HG03025 (cell line): ENCODE data around the gene MYH7.
"Not testable (repeated sequence)": the region's sequence is repeated elsewhere in the genome, so short reads cannot be mapped to it uniquely, and the experiment has no call there.

Experiments
- ATAC-seq: cut with Tn5 transposase; IDR thresholded peaks from one replicate; pipeline ENCODE4 v1.9.1; 2021; ENCODE audit warnings: mild to moderate bottlenecking, moderate library complexity; ENCODE audit not compliant: unreplicated experiment, low FRiP score

The MYH7 gene

DNA sequence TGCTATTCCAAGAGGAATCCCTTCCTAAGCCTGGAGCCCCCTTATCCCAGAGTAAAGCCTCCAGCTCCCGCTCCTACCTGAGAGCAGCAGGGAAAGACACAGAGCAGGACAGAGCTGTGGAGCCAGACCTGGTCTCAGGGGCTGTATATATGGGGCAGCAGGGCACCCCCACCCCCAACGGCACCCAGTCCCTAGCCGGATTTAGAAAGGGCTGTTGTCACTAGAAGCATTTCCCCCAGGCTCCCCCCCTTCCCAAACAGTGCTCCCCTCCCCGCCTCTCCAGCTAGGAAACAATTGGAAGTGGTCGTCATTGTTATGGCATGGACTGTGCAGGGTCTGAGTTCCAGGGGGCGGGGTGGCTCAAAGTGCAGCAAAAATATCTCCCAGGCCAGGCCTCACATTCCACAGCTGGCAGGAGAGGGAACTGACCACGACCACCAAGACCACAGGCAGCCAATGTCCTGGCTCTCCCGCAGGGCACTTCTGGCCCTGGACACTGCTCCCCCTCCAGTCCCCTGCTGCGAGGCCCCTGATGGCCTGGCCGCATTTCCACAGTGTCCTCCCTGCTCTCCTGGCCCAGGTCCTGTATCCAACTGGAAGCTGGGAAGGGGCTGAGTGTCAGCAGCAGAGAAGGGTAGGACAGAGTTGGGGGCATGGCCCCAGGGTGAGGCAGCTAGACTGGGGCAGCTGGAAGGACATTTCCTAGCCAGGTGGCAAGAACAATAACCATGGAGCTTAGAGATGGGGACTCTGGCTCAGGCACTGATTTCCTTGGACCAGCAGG is at the start of gene MYH7:
MYH7 (minus strand) TSS at position 118 of the 784 bp plus-strand sequence. CDS start 1,928 bp downstream, outside the sequence.
- ATAC-seq = no peak

DNA sequence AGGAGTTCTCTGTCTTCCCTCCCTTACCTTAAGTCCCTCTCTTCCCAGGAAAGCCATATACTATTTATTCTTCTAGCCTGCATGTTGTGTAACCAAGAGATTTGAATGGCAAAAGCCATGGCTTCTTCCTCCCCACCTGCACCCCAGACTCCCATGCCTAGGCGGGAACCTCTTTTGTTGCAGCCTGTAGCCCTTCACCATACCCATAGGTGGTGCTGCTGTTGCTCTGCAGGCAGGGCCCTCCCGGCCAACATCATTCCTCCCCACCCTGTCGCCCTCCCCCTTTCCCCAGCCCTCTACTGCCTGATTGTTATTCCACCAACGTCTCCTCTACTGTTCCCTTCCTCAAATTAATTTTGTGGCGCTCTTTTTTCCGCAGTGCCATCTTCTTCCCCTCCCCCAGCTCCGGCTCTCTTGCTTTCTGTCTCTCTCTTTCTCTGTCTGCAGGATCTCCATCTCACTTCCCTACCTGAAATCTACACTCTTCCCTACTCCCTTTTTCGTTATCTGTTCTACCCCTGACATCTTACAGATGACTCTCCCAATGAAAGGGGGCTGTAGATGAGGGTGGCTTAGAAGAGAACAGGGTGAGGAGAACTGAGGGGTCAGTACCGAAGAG is 47.9 kb upstream of the MYH7 start:
- no peak for ATAC-seq

DNA sequence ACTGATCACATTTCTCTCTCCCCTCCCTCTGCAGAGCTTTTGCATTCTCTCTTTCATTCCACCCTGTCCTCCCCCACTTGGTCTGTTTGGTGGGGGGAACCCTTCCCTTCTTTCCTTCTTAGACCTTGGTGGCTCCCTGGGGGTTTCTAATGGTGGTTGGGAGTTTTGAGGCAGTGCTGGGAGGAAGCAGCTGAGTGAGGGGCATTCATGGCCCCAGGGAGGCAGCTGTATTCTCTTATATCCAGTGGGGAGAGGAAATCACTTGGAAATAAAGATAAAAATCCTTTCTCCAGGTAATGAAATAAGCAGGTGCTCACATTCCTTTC is 47.3 kb upstream of the MYH7 start:
- ATAC-seq = no peak

DNA sequence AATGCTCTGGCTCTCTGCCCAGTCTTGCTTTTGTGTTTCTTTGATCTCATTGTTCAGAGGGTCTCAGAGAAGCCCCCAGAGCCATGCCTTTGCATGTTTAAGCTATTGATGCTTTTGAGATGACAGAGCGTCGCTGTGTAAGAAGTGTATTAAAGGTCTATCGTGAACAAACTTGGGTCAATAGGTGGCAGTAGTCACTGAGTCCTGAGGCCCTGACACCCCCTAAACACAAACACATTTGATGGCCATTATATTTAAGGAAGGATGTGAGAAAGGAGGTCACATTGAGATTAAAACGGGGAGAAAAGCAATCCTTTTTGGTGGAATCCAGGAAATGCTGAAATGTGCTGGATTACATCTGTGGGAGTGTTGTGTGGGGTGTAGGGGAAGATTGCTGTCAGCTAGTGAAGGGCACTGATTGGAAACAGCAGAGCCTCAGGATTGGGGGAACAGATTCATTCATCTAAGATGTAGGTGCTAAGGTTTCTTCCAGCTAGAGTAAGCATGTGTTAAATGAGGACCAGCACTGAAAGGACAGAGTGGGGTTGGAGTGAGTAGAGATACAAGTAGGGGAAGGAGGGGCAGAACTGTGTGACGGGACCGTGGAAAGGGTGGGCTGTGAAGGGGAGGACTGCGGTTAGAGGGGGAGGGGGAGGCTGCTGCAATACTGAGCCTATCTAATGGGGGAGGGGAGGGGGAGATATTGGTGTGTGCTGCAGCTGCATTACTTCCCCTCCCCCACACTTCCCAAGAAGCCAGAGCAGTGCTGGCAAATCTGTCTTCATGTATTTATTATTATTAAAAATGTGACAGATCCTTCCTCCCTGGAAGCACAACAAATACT is 46.7 kb upstream of the MYH7 start:
- ATAC-seq = no peak

DNA sequence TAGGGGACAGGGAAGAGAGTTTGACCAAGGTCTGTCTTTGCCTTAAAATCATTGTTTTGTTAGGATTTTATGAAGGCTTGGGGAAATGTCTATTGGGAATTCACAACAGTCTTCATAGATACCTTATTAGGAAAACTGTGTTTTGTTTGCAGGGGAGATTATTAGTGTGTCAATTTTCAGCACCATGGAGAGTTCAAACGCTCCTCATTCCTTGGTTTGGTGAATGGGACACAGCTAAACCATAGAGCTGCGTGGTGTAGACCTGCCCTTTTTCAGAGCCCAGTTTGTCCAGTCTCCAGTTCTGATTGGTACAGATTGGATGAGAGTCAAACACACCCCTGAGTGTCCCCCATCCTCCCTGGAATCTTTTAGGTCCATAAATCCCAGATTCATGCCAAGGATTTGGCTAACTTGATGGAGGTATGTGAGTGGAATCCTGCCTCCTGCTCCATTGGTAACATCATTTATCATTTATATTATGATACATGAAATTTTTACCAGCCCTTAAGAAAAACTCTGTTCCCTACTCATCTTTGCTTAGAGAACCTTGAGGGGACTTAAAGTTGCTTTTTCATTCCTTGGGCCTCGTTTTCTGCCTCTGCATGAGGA is 46.0 kb upstream of the MYH7 start:
- no peak for ATAC-seq

DNA sequence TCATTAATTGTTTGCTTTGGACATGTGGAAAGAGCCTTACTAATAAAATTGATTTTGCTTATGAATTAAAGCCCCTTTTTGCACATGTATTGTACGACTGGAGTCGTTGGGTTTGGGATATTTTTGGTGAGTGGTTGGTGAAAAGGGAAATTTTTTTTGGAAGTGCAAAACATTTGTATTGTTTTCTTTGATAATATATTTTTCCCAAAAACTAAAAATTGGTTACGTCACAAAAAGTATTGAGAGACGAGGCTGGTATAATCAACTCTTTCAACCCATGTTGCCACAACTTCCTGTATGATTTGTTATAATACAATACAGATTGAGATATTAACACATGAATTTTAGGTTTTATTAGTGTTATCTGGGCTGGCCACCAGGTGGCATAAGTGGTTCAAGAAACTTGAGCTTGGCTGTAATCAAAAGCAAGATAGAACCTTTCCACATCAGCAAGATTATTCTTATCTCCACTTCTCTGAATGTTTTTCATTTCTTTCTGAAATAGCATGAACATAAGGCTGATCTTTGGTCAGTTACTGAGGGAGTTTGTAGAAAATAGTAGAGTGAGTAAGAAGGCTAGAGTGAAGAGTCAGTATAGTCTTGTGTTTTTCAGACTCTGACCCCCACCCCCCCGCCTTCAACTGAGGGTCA is 42.8 kb upstream of the MYH7 start:
- ATAC-seq = no peak

DNA sequence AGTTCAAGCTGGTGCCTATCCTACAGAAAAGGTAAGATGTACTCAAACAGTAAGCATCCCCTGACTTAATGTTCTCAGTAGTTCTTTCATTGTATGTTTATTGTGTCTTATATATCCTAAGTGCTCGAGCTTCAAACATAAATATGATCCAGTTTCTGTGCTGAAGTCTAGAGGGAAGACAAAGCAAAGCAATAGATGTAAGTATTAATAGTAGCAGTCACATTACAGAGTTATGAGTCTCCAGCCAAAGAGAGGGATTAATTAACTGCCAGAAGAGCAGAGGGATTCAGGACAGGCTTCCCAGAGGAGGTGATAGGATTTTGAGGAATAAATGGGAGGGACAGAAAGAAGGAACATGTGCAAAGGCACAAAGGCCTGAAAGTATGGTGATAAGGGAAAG is 35.5 kb upstream of the MYH7 start:
- ATAC-seq = no peak

DNA sequence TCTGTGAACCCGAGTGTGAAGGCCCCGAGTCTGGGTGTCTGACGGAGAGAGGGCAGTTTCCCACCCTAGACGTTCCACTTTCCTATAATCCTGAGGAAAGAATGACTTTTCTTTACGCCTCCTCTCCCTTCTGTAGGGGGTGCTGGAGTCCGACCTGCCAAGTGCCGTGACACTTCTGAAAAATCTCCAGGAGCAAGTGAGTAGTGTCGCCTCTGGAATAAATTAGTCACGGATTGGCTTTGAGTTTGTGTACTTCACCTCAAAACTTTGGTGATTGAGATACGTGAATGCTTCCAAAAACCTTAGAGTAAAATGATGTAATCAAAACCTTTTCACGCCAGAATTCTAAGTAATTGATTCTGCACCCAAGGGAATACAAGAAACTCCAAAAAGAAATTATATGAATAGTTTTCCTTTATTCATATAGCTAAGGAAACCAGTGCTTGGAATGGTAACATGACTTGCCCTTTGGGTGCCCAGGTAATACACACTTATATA is 34.5 kb upstream of the MYH7 start:
- ATAC-seq = peak; percentile 9

DNA sequence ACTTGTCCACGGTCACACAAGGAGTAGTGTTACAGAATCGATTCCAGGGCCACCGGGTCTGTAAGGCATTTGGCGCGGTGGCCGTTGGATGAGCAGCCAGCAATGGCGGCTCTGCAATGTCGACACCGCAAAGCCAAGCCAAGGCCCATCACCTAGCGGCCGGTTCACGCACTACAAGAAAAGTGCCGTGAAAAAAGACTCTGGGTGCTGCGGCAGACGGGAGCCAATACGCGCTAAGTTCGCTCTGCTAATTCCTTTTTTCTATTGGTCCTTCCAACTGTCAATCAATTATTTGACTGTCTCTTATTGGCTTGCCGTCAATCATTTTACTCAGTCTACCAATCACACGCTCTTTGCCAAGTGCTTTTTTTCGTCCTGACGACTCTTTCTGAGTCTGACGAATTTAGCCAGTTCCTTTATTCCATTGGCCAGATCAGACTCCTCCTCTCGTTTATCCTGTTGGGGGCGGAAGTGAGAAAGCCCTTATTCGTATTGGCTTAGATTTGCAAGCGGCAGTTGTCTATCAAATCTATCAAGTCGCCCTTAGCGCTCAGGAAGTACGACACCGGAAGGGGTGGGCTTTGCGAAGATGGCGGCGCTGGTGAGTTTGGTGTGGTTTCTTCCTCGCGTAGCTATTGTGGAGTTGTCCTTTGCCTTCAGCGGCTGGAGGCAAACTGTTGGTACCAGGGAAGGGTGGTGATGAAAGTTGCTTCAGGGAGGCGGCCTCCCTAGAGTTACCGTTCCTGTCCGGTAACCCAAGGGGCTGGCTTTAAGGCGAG is 33.9 kb upstream of the MYH7 start, which contains the start of gene NGDN:
NGDN (plus strand) TSS at position 577 of the 779 bp plus-strand sequence; CDS start at position 590, 13 bp downstream.
- ATAC-seq = peak; percentile 89

DNA sequence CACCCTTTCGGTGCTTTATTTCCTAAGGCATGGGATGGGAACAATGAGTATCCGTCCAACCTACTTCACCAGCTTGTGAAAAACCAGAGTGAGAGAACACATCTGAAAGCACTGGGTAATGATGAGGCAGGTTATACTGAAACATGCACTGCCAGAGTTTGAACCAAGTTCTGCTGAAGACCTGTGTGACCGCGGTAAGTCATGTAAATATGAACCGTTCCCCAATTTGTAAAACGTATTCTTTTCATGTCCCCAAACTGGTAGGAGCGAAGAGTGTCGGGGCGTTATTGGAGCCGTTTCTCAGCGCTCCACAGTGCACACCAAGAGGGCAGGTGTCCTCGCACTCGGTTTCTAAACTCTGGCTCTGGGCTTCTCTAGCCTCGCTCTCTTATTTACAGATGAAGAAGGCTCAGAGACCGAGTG is 33.3 kb upstream of the MYH7 start:
- ATAC-seq = no peak

DNA sequence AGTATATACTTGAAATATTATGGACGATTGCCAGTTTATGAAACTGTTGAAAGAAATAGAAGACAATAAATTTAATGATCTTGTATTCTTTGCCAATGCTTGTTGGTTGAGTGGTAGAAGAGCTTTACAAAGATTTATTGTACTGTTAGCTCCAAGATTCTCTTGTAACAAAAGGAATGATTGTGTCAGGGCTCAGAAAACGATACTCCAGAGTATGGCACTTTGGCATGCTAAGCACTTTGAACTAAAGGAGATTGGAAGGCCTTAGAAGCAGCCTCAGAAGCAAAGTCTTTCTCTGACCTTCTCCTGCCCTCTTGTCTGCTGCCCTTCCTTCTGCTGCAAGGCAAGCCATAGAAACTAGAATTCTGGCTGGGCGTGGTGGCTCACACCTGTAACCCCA is 29.8 kb upstream of the MYH7 start:
- no peak for ATAC-seq

DNA sequence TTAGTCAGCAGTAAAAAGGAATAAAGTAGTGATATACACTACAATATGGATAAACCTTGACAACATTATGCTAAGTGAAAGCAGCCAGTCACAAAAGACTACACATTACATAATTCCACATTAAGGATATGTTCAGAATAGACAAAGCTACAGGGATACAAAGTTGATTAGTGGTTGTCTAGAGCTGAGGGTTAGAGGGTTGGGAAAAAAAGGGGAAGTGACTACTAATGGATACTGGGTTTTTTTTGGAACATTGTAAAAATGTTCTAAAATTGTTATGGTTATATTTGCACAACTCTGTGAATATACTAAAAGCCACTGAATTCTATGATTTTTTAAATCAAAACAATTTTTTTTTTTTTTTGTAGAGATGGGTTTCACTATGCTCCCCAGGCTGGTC is 29.2 kb upstream of the MYH7 start:
- no peak for ATAC-seq

DNA sequence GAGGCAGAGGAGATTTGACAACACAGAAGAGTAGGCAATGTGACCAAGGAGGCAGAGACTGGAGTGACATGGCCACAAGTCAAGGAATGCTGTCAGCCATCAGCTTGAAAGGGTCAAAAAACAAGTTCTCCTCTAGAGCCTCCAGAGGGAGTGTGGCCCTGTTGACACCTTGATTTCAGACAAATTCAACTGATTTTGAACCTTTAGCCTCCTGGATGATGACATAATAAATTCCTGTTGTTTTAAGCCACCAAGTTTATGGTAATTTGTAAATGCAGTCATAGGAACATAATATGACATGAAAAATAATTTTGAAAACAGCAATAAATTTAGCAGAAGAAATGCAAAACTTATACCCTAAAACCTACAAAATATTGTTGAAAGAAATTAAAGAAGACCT is 25.5 kb upstream of the MYH7 start:
- no peak for ATAC-seq

DNA sequence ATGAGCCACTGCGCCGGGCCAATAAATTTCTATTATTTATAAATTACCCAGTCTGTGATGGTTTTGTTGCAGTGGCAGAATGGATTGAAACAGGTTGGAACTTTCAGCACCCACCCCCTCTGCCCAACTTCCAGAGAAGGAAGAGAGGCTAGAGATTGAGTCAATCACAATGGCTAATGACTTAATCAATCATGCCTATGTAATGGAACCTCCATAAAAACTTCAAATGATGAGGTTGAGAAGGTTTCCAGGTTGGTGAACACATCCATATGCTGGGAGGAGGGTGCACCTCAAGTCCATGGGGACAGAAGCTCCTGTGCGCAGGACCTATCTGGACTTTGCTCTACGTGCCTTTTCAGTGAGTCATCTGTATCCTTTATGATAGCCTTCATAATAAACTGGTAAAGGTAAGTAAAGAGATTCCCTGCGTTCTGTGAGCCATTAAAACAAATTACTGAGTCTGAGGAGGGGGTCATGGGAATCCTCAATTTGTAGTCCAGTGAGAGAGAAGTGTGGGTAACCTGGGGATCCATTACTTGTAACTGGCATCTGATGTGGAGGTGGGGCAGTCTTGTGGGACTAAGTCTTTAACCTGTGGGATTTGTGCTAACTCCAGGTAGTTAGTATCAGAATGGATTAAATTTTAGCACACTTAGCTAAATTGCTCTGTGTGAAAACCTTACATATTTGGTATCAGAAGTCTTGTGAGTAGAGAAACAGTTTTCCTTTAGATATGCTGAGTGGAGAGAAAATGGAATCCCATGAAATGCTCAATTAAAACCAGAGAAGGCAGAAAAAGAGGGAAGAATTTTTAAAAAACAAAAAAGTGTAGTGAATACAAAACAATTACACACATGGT is 22.4 kb upstream of the MYH7 start:
- no peak for ATAC-seq

DNA sequence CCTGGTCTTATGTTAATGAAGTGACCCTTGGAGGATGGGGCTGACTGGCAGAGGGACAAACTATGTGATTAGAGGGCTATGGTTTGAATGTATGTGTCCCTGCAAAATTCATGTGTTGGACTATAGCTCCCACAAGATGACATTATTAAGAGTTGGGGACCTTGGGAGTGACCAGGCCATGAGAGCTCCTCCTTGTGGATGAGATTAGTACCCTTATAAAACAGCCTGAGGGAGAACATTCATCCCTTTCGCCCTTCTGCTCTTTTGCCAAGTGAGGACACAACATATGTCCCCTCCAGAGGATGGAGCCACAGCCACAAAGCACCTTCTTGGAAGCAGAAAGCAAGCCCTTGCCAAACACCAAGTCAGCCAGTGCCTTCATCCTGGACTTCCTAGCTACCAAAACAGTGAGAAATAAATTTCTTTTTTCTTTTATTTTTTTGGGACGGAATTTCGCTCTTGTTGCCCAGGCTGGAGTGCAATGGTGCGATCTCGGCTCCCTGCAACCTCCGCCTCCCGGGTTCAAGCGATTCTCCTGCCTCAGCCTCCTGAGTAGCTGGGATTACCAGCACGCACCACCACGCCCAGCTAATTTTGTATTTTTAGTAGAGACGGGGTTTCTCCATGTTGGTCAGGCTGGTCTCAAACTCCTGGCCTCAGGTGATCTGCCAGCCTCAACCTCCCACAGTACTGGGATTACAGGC is 21.6 kb upstream of the MYH7 start:
- ATAC-seq = not testable (repeated sequence)

DNA sequence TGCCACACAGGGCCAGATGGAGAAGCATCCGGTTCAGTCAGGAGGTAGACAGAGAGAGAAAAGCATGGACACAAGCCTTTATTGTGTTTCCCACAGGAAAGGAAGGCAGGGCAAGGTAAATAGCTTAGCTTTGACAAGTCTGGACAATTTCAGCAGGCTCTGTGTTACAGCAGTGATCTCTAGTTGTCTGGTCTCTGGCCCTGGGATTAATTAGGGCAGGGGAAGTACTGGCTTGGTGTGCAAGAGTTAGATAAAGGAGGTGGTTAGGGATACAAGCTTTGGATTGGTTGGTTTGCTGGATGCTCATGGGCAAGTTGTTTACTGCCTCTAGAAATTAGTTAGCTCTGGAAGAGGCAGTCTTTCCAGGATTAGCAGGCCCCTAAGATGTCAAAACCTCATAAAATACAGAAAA is 19.0 kb upstream of the MYH7 start:
- ATAC-seq = no peak

DNA sequence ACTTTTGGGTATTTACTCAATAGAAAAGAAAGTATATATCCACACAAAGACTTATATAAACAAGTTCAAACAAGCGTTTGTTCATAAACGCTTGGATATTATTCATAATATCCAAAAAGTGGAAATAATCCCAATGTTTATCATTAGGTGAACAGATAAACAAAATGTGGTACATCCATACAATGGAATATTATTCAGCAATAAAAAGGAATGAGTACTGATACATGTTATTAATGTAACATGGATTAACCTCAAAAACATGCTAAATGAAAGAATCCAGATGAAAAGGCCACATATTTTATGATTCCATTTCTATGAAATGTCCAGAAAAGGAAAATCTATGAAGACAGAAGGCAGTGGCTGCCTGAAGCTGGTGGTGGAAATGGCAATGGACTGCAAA is 16.8 kb upstream of the MYH7 start:
- ATAC-seq = no peak

DNA sequence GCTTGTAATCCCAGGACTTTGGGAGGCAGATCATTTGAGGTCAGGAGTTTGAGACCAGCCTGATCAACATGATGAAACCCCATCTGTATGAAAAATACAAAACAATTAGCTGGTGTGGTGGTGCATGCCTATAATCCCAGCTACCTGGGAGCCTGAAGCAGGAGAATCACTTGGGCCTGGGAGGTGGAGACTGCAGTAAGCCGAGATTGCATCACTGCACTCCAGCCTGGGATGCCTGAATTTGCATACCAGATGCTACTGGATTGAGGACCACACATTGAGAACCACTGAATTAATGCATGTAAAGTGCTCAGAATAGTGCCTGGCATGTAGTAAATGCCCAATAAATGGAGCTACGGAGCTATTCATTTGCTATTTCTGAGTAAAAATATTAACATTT is 14.9 kb upstream of the MYH7 start:
- no peak for ATAC-seq
